BJ (cell line): ENCODE measurements around the gene ATP5F1E. TPM values are rescaled to one million over a fixed set of nuclear protein-coding genes. Genes with fewer than 3 reads are reported as not detected.

Experiments
- CTCF ChIA-PET: fragments of 350-600 bp; formaldehyde crosslinking; extraction: SDS; loops from one replicate; lab custom pipeline; 2021; ENCODE audit warnings: antibody characterized with exemption, inconsistent platforms; lab: Yijun Ruan, JAX
- POLR2A ChIA-PET: fragments of 300-600 bp; sonication (Branson Sonifier 250); formaldehyde crosslinking; extraction: SDS; loops from one replicate; lab custom pipeline; 2021; ENCODE audit warnings: antibody characterized with exemption; lab: Charles Lee
- DNase-seq: peaks from one replicate; pipeline ENCODE4 v3.0.0-alpha.2; 2011; ENCODE audit warnings: low read depth
- H3K27me3 ChIP-seq: 2 replicates; pipeline ENCODE4 v1.6.0; 2011; ENCODE audit warnings: low read length; ENCODE audit not compliant: control insufficient read depth, insufficient read depth
- H3K36me3 ChIP-seq: 2 replicates; pipeline ENCODE4 v1.5.1; 2011; ENCODE audit warnings: low read length; ENCODE audit not compliant: control insufficient read depth, insufficient read depth
- H3K4me3 ChIP-seq: 2 replicates; pipeline ENCODE4 v1.5.1; 2011; ENCODE audit warnings: low read depth, mild to moderate bottlenecking, control low read depth, low read length
- CTCF ChIP-seq: IDR thresholded peaks from 2 replicates; pipeline ENCODE4 v1.5.1; 2011; ENCODE audit warnings: low read depth, mild to moderate bottlenecking, control low read depth, inconsistent platforms, low read length, moderate library complexity; ENCODE audit not compliant: insufficient read depth
- polyA plus RNA-seq: library from polyadenylated mRNA; depleted of rRNA; stranded (reverse); fragments of >200 nt; gene quantifications from 2 replicates; pipeline ENCODE4 v1.2.3, GENCODE V29; 2011

ATP5F1E gene
- polyA plus RNA-seq, 1 experiment: 54.5 TPM

DNA sequence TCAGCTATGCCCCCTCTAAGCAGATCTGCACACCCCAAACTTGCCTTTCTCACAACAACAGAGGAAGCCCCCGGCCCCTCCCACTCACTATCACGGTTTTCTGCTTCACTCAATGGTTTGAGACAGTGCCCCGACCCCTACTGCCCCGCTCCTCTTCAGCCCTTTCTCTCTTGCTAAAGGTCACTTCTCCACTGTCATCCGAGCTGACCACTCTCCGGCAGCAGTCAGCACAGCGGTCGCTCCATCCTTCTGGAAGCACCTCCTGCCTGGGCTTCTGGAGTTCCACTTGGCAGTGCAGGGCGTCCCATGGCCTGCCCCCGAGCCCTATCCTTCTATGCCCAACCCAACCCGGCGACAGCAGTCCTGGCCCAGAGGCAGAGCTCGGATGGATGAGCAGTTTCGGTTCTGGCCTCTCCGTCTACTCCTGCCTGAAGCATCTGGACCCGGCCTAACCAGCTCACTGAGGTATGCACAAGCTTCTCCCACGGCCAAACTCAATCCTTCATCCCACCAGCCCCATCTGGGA is 29.2 kb downstream of the ATP5F1E start:
- TF ChIP-seq CTCF: no peak
- Histone ChIP-seq H3K36me3 (peaks cover 24% of the 10 kb centered on the region), H3K4me3 (no peak overlapping the region), H3K27me3 (no peaks in the 10 kb centered on the region)
- CTCF ChIA-PET: no interaction called here
- POLR2A ChIA-PET: no interaction called here
- DNase-seq: no peak

DNA sequence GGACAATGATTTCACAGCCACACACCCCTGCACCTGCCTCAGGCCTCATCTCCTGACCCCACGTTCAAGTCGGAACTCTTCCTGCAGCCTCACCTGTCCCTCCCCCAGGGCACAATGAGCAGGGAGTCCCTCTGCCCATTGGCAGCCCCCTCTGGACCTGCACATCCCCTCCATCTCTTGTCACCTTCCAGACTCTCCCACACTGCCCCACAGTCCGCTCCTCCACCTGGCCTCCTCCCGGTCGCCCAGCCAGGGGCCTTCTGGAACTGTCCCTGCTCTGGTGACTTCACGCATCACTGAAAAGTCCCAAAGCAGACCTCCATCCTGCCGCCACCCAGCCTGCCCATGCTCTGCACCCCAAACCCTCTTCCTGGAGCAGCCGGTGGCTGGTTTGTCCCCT is 29.7 kb downstream of the ATP5F1E start:
- ChIA-PET POLR2A (no interaction called here), CTCF (no interaction called here)
- DNase-seq: no peak
- Histone ChIP-seq H3K4me3 (no peak overlapping the region), H3K27me3 (no peaks in the 10 kb centered on the region), H3K36me3 (peaks cover 27% of the 10 kb centered on the region)
- no peak for TF ChIP-seq CTCF

DNA sequence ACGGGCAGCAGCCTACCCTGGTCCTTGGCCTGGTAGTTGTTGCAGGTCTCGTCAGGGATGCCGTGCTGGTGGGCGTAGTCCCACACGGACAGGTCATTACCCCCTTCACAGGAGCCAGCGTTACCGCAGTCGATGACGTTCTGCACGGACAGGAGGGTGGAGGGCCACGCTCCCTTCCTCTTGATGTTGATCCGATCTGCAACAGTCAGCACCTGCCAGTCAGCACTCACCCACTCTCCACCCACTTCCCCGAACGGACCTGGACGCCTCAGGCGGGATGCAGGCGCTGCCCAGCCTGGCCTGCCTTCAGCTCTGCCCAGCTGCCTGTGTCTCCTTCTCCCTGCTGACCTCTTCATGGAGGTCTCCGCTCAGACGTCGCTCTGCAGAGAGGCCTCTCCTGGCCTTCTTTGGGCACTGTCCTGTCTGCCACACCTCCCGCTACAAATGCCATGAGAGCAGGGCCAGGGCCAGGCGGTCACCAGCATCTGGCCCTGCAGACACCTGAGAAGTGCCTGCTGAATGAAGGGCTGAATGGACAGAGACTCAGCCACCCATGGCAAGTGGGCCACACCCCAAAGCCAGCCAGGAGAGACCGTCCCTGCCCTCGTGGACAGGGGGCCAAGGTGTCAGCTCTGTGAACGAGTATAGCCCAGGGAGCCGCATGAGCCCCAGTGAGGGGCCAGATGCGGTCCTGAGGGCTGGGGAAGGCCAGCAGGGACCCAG is 30.5 kb downstream of the ATP5F1E start:
- no peak for TF ChIP-seq CTCF
- ChIA-PET POLR2A (no interaction called here), CTCF (interaction anchor here (1.6 kb wide), 1 partner anchor 12 kb away, joined by 5 read pairs; no protein-coding TSS in a partner anchor)
- Histone ChIP-seq H3K36me3 (peaks cover 31% of the 10 kb centered on the region), H3K27me3 (no peaks in the 10 kb centered on the region), H3K4me3 (no peak overlapping the region)
- DNase-seq: no peak

GRCh38 chr20:59001068-59001448 is 31.1 kb downstream of the ATP5F1E start:
- no peak for TF ChIP-seq CTCF
- H3K36me3 ChIP-seq: peaks cover 34% of the 10 kb centered on the region
- H3K27me3 ChIP-seq: no peaks in the 10 kb centered on the region
- ChIA-PET POLR2A (no interaction called here), CTCF (interaction anchor here (0.6 to 1.6 kb wide), 2 partner anchors 11 to 21 kb away, joined by 3 to 5 read pairs; no protein-coding TSS in a partner anchor)
- no peak overlapping the region for H3K4me3 ChIP-seq
- DNase-seq: no peak

GRCh38 chr20:59000326-59000725 is 31.8 kb downstream of the ATP5F1E start:
- Histone ChIP-seq H3K27me3 (no peaks in the 10 kb centered on the region), H3K36me3 (peaks cover 40% of the 10 kb centered on the region), H3K4me3 (no peak overlapping the region)
- ChIA-PET POLR2A (no interaction called here), CTCF (interaction anchor here (0.6 to 1.6 kb wide), 2 partner anchors 11 to 22 kb away, joined by 3 to 5 read pairs; no protein-coding TSS in a partner anchor)
- DNase-seq: no peak
- no peak for TF ChIP-seq CTCF
